22Rv1 (cell line): ENCODE data around the gene MAPK11.

Experiments used
- CTCF ChIP-seq: fragments of 450-650 bp; IDR thresholded peaks from 2 replicates; pipeline ENCODE4 v1.5.1; 2017; ENCODE audit warnings: mild to moderate bottlenecking
- ZFX ChIP-seq: fragments of 450-650 bp; IDR thresholded peaks from 2 replicates; pipeline ENCODE4 v1.6.1; 2017; ENCODE audit warnings: antibody characterized with exemption, borderline replicate concordance

GRCh38 chr22:50219800-50220602 lies 50.2 kb downstream of the MAPK11 start:
- TF ChIP-seq CTCF (no peak), ZFX (no peak)
